HepG2 (cell line): ENCODE measurements around the gene UTRN. TPM values are rescaled to one million over a fixed set of nuclear protein-coding genes. Genes with fewer than 3 reads are reported as not detected.
A peak's percentile ranks its signal among the peaks of the same experiment; 100 is the strongest.

Experiments
- ATAC-seq: fragments of 200-7000 bp; cut with Tn5 transposase; 3 replicates; pipeline ENCODE4 v1.9.1; 2020; ENCODE audit warnings: mild to moderate bottlenecking, moderate library complexity
- BruUV-seq: library from RNA; stranded (reverse); fragments of 400-500 nt; replicated peaks from 2 replicates; lab custom pipeline; 2021; lab: Mats Ljungman, UMichigan
- CTCF ChIA-PET: fragments of 300-600 bp; formaldehyde crosslinking; extraction: SDS; loops from one replicate; lab custom pipeline; 2021; ENCODE audit warnings: low total read pairs, inconsistent platforms, low intra/inter-chr PET ratio; lab: Yijun Ruan, JAX
- POLR2A ChIA-PET: fragments of 350-600 bp; sonication (Branson Sonifier 250); formaldehyde crosslinking; loops from one replicate; lab custom pipeline; 2020; ENCODE audit warnings: antibody characterized with exemption, inconsistent platforms; lab: Yijun Ruan, JAX
- DNase-seq: peaks from one replicate; pipeline ENCODE4 v3.0.0-alpha.2; 2015; ENCODE audit warnings: low spot score
- FAIRE-seq: peaks from 3 replicates; lab custom pipeline; 2011; peaks lifted over from hg19 to GRCh38; lab: Jason Lieb, UNC
- H2AFZ ChIP-seq: one replicate; pipeline ENCODE4 v1.6.1; 2011; ENCODE audit warnings: low read length, inconsistent platforms
- H3K27ac ChIP-seq: fragments of 300-600 bp; 3 replicates; pipeline ENCODE4 v1.8.0; 2011; ENCODE audit warnings: mixed run types, mild to moderate bottlenecking, mixed read lengths, low read length, inconsistent platforms; ENCODE audit not compliant: insufficient read depth; ENCODE audit errors: extremely low read length
- H3K27me3 ChIP-seq, 2 experiments: fragments of 200-600 bp in 1 of 2; 2 replicates in 1 of 2; 3 replicates in 1 of 2; pipeline versions ENCODE4 v1.6.0 to v1.8.0; 2011; ENCODE audit warnings: low read length in 2 of 2, mild to moderate bottlenecking in 2 of 2, moderate library complexity in 2 of 2, inconsistent platforms in 1 of 2; ENCODE audit not compliant: insufficient read depth in 2 of 2, control insufficient read depth in 1 of 2
- H3K36me3 ChIP-seq, 2 experiments: fragments of 200-600 bp in 1 of 2; replicated peaks in 1 of 2; 2 replicates in 1 of 2; 3 replicates in 1 of 2; pipeline versions ENCODE4 v1.5.1 to v1.8.0; 2011; ENCODE audit warnings: low read length in 2 of 2, inconsistent platforms in 1 of 2; ENCODE audit not compliant: insufficient read depth in 2 of 2, control insufficient read depth in 1 of 2
- H3K4me1 ChIP-seq: 2 replicates; pipeline ENCODE4 v1.5.1; 2012; ENCODE audit warnings: low read length, inconsistent platforms; ENCODE audit not compliant: insufficient read depth
- H3K4me2 ChIP-seq: 2 replicates; pipeline ENCODE4 v1.6.0; 2011; ENCODE audit warnings: low read depth, low read length, inconsistent platforms
- H3K4me3 ChIP-seq, 3 experiments: fragments of 200-600 bp in 1 of 3; sonication (generic), shearing (Covaris generic) in 1 of 3; replicated peaks in 1 of 3; 2 replicates each; pipeline ENCODE4 v1.5.1; 2011 to 2016; ENCODE audit warnings: low read length in 3 of 3, inconsistent platforms in 2 of 3, low read depth in 2 of 3, mild to moderate bottlenecking in 2 of 3, control low read depth in 1 of 3, mixed read lengths in 1 of 3; ENCODE audit not compliant: insufficient read depth in 1 of 3
- H3K79me2 ChIP-seq: one replicate; pipeline ENCODE4 v1.6.1; 2011; ENCODE audit warnings: low read length, inconsistent platforms; ENCODE audit not compliant: insufficient read depth
- H3K9ac ChIP-seq: 2 replicates; pipeline ENCODE4 v1.6.0; 2011; ENCODE audit warnings: mild to moderate bottlenecking, low read depth, low read length, inconsistent platforms; ENCODE audit not compliant: insufficient read depth
- H3K9me3 ChIP-seq: 2 replicates; pipeline ENCODE4 v1.5.1; 2012; ENCODE audit warnings: mild to moderate bottlenecking, low read length
- H4K20me1 ChIP-seq: 2 replicates; pipeline ENCODE4 v1.6.0; 2011; ENCODE audit warnings: inconsistent platforms, mild to moderate bottlenecking, low read length, moderate library complexity; ENCODE audit not compliant: insufficient read depth
- ARNT ChIP-seq: fragments of 450-650 bp; IDR thresholded peaks from 2 replicates; pipeline ENCODE4 v1.6.1; 2017
- DMAP1 ChIP-seq: IDR thresholded peaks from 2 replicates; pipeline ENCODE4 v1.6.1; 2016
- E2F5 ChIP-seq: sonication (generic); formaldehyde crosslinking; conservative IDR thresholded peaks from 2 replicates; pipeline ENCODE4 v1.4.0; 2020; ENCODE audit warnings: missing genetic modification reagents
- HDAC1 ChIP-seq: sonication (generic); formaldehyde crosslinking; IDR thresholded peaks from 2 replicates; pipeline ENCODE4 v1.5.1; 2020; ENCODE audit warnings: mild to moderate bottlenecking, missing genetic modification reagents
- HMGXB4 ChIP-seq, 2 experiments: sonication (generic) in 1 of 2; formaldehyde crosslinking in 1 of 2; IDR thresholded peaks; 2 replicates each; pipeline versions ENCODE4 v1.4.0 to v1.6.1; 2018 to 2020; ENCODE audit warnings: missing genetic modification reagents in 2 of 2, borderline replicate concordance in 1 of 2, low read depth in 1 of 2, mild to moderate bottlenecking in 1 of 2, missing biosample characterization in 1 of 2
- KAT8 ChIP-seq: IDR thresholded peaks from 2 replicates; pipeline ENCODE4 v1.6.1; 2016; ENCODE audit warnings: missing genetic modification reagents, missing compliant biosample characterization
- NCOA2 ChIP-seq: sonication (generic); formaldehyde crosslinking; IDR thresholded peaks from 2 replicates; pipeline ENCODE4 v1.8.0; 2022; ENCODE audit warnings: inconsistent platforms
- NPAS2 ChIP-seq: sonication (generic); formaldehyde crosslinking; IDR thresholded peaks from 2 replicates; pipeline ENCODE4 v1.8.0; 2022; ENCODE audit warnings: mild to moderate bottlenecking, missing genetic modification reagents, borderline replicate concordance
- NRL ChIP-seq: sonication (generic); formaldehyde crosslinking; IDR thresholded peaks from 2 replicates; pipeline ENCODE4 v1.5.0; 2020; ENCODE audit warnings: missing genetic modification reagents, mild to moderate bottlenecking, moderate library complexity, borderline replicate concordance
- REXO4 ChIP-seq: sonication (generic); formaldehyde crosslinking; IDR thresholded peaks from 2 replicates; pipeline ENCODE4 v1.8.0; 2022; ENCODE audit warnings: missing genetic modification reagents, mild to moderate bottlenecking, borderline replicate concordance
- SP4 ChIP-seq: sonication (generic); formaldehyde crosslinking; IDR thresholded peaks from 2 replicates; pipeline ENCODE4 v1.8.1; 2023; ENCODE audit warnings: mild to moderate bottlenecking, missing genetic modification reagents
- TOE1 ChIP-seq: sonication (generic); formaldehyde crosslinking; IDR thresholded peaks from 2 replicates; pipeline ENCODE4 v1.4.0; 2020; ENCODE audit warnings: mild to moderate bottlenecking, missing genetic modification reagents
- ZBTB20 ChIP-seq: sonication (generic); formaldehyde crosslinking; IDR thresholded peaks from 2 replicates; pipeline ENCODE4 v1.8.1; 2023; ENCODE audit warnings: missing genetic modification reagents, low read depth, mild to moderate bottlenecking, borderline replicate concordance
- ZNF143 ChIP-seq: sonication (generic); formaldehyde crosslinking; IDR thresholded peaks from 2 replicates; pipeline ENCODE4 v1.4.0; 2020; ENCODE audit warnings: missing genetic modification reagents
- ZNF260 ChIP-seq: sonication (generic); formaldehyde crosslinking; IDR thresholded peaks from 2 replicates; pipeline ENCODE4 v1.4.0; 2020; ENCODE audit warnings: missing genetic modification reagents, low read depth, mild to moderate bottlenecking, borderline replicate concordance
- ZNF382 ChIP-seq: sonication (generic); formaldehyde crosslinking; IDR thresholded peaks from 2 replicates; pipeline ENCODE4 v1.5.0; 2020; ENCODE audit warnings: missing genetic modification reagents, mild to moderate bottlenecking, borderline replicate concordance
- ZNF496 ChIP-seq: sonication (generic); formaldehyde crosslinking; IDR thresholded peaks from 2 replicates; pipeline ENCODE4 v1.8.1; 2023; ENCODE audit warnings: mild to moderate bottlenecking, moderate library complexity, missing genetic modification reagents; ENCODE audit not compliant: insufficient replicate concordance
- ZNF564 ChIP-seq: sonication (generic); formaldehyde crosslinking; IDR thresholded peaks from 2 replicates; pipeline ENCODE4 v1.8.1; 2023; ENCODE audit warnings: mild to moderate bottlenecking, missing genetic modification reagents
- ZNF589 ChIP-seq: sonication (generic); formaldehyde crosslinking; conservative IDR thresholded peaks from 2 replicates; pipeline ENCODE4 v1.8.0; 2022; ENCODE audit warnings: mild to moderate bottlenecking, moderate library complexity, missing genetic modification reagents
- ZNF772 ChIP-seq: sonication (generic); formaldehyde crosslinking; IDR thresholded peaks from 2 replicates; pipeline ENCODE4 v1.5.0; 2020; ENCODE audit warnings: mild to moderate bottlenecking, missing genetic modification reagents
- ZSCAN9 ChIP-seq: IDR thresholded peaks from 2 replicates; pipeline ENCODE4 v1.6.1; 2016; ENCODE audit warnings: borderline replicate concordance
- WGBS: methylation state at CpG from one replicate; pipeline ENCODE4 v1.1.6; 2017; ENCODE audit warnings: low lambda C conversion rate; 5-methylcytosine and 5-hydroxymethylcytosine counted together
- in situ Hi-C: cut with HindIII; loops from 2 replicates; pipeline ENCODE4 v1.10.0; 2017; ENCODE audit warnings: low pct_unique_long_range_greater_than_20kb; ENCODE audit not compliant: extremely low pct_ligation_motif_present
- intact Hi-C: fragments of 100-400 bp; cut with micrococcal nuclease; formaldehyde crosslinking; loops from one replicate; pipeline ENCODE4 v1.10.0; 2022; ENCODE audit not compliant: unreplicated experiment
- polyA plus RNA-seq, 8 experiments: library from polyadenylated mRNA; depleted of rRNA in 3 of 8; stranded (reverse) in 7 of 8; unstranded in 1 of 8; fragments of >200 nt; fragmentation: Illumina TruSeq in 4 of 8; extraction: Trizol in 4 of 8; gene quantifications; 2 replicates each; pipeline versions ENCODE4 v1.2.1 to v1.2.3, GENCODE V29; 2011 to 2016; ENCODE audit warnings: low read depth in 4 of 8, missing spikeins in 1 of 8, mixed read lengths in 1 of 8; ENCODE audit not compliant: insufficient read depth in 1 of 8
- total RNA-seq, 5 experiments: library from RNA; depleted of rRNA; stranded (reverse); fragments of >200 nt; fragmentation: Illumina TruSeq; extraction: Trizol; gene quantifications; 2 replicates each; pipeline ENCODE4 v1.2.3, GENCODE V29; 2016; ENCODE audit warnings: low read depth in 1 of 5
- TF ChIP-seq, protein P1 (sequence below): sonication (generic); formaldehyde crosslinking; conservative IDR thresholded peaks from 2 replicates; pipeline ENCODE4 v1.5.0; 2020; ENCODE audit warnings: missing genetic modification reagents

UTRN gene
- total and polyA plus RNA-seq, 2 of the 13 experiments (the other 11 are each of a cell fraction or from before 2014, with no cell fraction given) = 102 to 116 TPM

DNA sequence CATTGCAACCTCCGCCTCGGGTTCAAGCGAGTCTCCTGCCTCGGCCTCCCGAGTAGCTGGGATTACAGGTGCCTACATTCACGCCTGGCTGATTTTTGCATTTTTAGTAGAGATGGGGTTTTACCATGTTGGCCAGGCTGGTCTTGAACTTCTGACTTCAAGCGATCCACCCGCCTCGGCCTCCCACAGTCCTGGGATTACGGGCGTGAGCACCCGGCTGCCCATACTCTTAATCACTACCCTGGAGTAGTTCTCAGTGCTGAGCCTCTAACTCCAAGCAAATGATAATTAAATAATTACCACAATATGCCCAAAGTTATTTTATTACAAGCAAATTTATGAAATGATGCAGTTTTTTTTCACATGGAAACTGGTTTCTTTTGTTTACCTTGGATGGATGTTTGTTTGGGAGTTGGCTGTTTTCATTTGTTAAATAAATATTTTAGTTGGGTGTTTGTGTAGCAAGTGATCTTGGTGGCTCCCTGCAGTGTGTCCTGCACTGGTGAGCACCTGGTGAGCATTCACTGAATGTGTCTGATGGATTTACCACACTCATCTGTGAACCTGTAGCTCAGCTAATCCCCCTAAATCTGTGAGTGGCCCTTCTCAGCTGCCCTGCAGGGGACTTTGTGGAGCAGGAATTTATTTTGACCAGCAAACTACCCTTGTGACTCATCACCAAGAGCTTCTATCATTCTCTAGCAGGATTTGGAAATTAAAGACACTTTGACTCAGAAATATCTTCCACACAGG is 36.9 kb downstream of the UTRN start:
- no peaks in the 10 kb centered on the region for H4K20me1 ChIP-seq
- DNase-seq (no peak), FAIRE-seq (no peak), ATAC-seq (peak; percentile 68)
- H2AFZ ChIP-seq = no peak overlapping the region
- H3K9ac ChIP-seq = no peak overlapping the region
- POLR2A ChIA-PET = no interaction called here
- H3K27me3 ChIP-seq = no peaks in the 10 kb centered on the region
- no peaks in the 10 kb centered on the region for H3K9me3 ChIP-seq
- H3K27ac ChIP-seq = peak overlapping the region; percentile 32
- in situ Hi-C loops = no loop called here
- H3K36me3 ChIP-seq = peaks cover 9 to 12% of the 10 kb centered on the region in 2 experiments; a peak in 3 of 5 replicates
- intact Hi-C loops = loop anchor here (5.0 kb wide), 1 partner anchor 35 kb away; the partner anchor contains the start of gene UTRN
- CTCF ChIA-PET = no interaction called here
- no TSS peak for BruUV-seq
- H3K4me1 ChIP-seq = peaks cover 93% of the 10 kb centered on the region
- peaks cover 95% of the 10 kb centered on the region for H3K79me2 ChIP-seq
- H3K4me3 ChIP-seq = no peak overlapping the region
- 93% methylated on average over 12 of the region's 12 CpGs for WGBS
- H3K4me2 ChIP-seq = no peak overlapping the region; the same call in 1 of the 2 replicates
- TF ChIP-seq, protein P1, sequence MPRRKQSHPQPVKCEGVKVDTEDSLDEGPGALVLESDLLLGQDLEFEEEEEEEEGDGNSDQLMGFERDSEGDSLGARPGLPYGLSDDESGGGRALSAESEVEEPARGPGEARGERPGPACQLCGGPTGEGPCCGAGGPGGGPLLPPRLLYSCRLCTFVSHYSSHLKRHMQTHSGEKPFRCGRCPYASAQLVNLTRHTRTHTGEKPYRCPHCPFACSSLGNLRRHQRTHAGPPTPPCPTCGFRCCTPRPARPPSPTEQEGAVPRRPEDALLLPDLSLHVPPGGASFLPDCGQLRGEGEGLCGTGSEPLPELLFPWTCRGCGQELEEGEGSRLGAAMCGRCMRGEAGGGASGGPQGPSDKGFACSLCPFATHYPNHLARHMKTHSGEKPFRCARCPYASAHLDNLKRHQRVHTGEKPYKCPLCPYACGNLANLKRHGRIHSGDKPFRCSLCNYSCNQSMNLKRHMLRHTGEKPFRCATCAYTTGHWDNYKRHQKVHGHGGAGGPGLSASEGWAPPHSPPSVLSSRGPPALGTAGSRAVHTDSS (CRISPR knock-in tag) = no peak
- TF ChIP-seq DMAP1 (CRISPR knock-in tag) = no peak
- TF ChIP-seq HDAC1 (CRISPR knock-in tag) = no peak
- TF ChIP-seq NRL = no peak
- no peak for TF ChIP-seq KAT8 (CRISPR knock-in tag)
- no peak for TF ChIP-seq ZNF772
- no peak for TF ChIP-seq SP4 (CRISPR knock-in tag)
- TF ChIP-seq ZNF589 (CRISPR knock-in tag) = no peak
- no peak for TF ChIP-seq ZNF564 (CRISPR knock-in tag)
- TF ChIP-seq E2F5 (CRISPR knock-in tag) = no peak
- no peak for TF ChIP-seq ZNF143 (CRISPR knock-in tag)
- no peak; the same call in 1 of the 2 replicates for TF ChIP-seq ZBTB20
- no peak for TF ChIP-seq ZNF260 (CRISPR knock-in tag)
- no peak for TF ChIP-seq REXO4 (CRISPR knock-in tag)
- TF ChIP-seq NCOA2 (CRISPR knock-in tag) = 0 out of 2 replicates have a peak, but pooled peaks have one; percentile 8
- TF ChIP-seq ARNT = no peak
- TF ChIP-seq ZSCAN9 (CRISPR knock-in tag) = no peak
- peak in 1 of 2 experiments; percentile 28; a peak in 1 of 4 replicates for TF ChIP-seq HMGXB4 (CRISPR knock-in tag; IDR thresholded peaks at IDR 0.05; ENCODE audit: borderline replicate concordance in 1 of 2, low read depth in 1 of 2)
- TF ChIP-seq TOE1 = no peak
- TF ChIP-seq ZNF382 (CRISPR knock-in tag) = no peak
- TF ChIP-seq NPAS2 = no peak
- TF ChIP-seq ZNF496 (CRISPR knock-in tag) = no peak
